ENCODE data around the gene EFCAB8. TPM values are rescaled to one million over a fixed set of nuclear protein-coding genes. Genes with fewer than 3 reads are reported as not detected.

EFCAB8 gene
- total RNA-seq, 1 donor from 2014 or later = 0.29 TPM

DNA sequence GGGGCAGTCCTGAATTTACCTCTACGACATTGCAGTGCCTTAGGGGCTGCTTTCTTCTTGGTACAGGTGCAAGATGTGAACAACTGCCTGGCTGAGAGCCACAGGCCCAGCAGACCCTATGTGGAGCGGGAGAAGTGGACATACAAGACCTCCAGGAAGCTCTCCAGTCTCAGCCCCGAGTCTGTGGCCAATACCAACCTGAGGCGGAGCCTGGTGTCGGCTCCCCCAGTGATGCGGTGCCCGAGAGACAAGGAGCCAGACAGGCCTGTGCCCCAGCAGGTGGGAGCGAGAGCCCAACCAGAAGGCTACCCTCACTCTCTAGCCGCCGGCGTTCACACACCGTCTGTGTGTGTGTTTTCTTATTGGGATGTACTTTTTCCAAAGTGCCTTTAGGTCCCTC lies 59.6 kb downstream of the EFCAB8 start:
- H3K9me3 Mint-ChIP-seq (ENCODE audit: low read depth) = peaks cover 9% of the 10 kb centered on the region
- H3K4me1 Mint-ChIP-seq (ENCODE audit: low read depth) = no peaks in the 10 kb centered on the region
- no peak for DNase-seq (ENCODE audit: low spot score, unreplicated experiment)
- TF ChIP-seq, protein P1, sequence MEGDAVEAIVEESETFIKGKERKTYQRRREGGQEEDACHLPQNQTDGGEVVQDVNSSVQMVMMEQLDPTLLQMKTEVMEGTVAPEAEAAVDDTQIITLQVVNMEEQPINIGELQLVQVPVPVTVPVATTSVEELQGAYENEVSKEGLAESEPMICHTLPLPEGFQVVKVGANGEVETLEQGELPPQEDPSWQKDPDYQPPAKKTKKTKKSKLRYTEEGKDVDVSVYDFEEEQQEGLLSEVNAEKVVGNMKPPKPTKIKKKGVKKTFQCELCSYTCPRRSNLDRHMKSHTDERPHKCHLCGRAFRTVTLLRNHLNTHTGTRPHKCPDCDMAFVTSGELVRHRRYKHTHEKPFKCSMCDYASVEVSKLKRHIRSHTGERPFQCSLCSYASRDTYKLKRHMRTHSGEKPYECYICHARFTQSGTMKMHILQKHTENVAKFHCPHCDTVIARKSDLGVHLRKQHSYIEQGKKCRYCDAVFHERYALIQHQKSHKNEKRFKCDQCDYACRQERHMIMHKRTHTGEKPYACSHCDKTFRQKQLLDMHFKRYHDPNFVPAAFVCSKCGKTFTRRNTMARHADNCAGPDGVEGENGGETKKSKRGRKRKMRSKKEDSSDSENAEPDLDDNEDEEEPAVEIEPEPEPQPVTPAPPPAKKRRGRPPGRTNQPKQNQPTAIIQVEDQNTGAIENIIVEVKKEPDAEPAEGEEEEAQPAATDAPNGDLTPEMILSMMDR (IDR thresholded peaks at IDR 0.05; ENCODE audit: unreplicated experiment) = no peak
- H3K36me3 Mint-ChIP-seq (ENCODE audit: insufficient read depth) = no peaks in the 10 kb centered on the region
- no peak overlapping the region for H3K27ac Mint-ChIP-seq
- H3K4me3 Mint-ChIP-seq (ENCODE audit: low read depth) = no peak overlapping the region
- peaks cover 2% of the 10 kb centered on the region for H3K27me3 Mint-ChIP-seq

DNA sequence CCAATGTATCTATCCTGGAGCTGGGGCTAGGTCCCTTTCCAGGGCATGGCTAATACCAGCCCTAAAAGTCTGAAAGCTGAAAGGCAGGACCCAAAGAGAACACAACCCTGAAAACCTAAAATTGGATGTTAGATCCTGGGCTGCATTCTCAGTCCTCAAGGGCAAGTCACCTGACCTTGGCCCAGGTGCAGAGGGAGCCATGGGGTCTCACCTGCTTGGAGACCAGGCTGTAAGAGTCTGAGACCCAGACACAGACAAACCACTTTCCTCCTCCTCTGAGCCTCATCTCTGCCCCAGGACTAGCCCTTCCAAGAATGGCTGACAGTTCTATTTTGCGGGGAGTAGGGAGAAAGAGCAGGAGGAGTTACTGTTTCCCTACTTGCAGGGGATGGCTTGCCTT lies 60.0 kb downstream of the EFCAB8 start:
- H3K27ac Mint-ChIP-seq = no peak overlapping the region

DNA sequence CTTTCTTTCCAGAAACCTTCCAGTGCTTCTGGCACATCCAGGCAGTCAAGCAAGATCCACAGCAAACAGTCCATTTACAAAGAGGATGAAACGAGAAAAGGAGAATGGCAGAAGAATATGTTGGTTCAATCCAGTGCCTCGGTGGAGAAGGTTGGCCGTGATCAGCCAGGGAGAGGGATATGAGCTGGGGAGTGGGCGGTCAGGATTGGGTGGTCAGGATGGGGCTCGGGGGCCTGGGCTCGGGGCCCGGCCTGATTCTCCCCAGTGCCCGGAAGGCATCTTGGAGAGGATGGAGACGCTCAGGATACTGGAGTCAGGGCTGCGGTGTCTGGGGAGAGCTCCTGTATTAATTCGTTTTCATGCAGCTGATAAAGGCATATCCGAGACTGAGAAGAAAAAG lies 61.3 kb downstream of the EFCAB8 start:
- no peak overlapping the region for H3K4me3 Mint-ChIP-seq (ENCODE audit: low read depth)

More for the DNA sequence above, 60.0 kb downstream of the EFCAB8 start:
- Mint-ChIP-seq H3K9me3 (ENCODE audit: low read depth) (peaks cover 9% of the 10 kb centered on the region), H3K27me3 (peaks cover 2% of the 10 kb centered on the region), H3K36me3 (ENCODE audit: insufficient read depth) (no peaks in the 10 kb centered on the region), H3K4me1 (ENCODE audit: low read depth) (no peaks in the 10 kb centered on the region), H3K4me3 (ENCODE audit: low read depth) (no peak overlapping the region)
- DNase-seq (ENCODE audit: low spot score, unreplicated experiment) = no peak
- TF ChIP-seq, protein P1 (IDR thresholded peaks at IDR 0.05; ENCODE audit: unreplicated experiment) = no peak

DNA sequence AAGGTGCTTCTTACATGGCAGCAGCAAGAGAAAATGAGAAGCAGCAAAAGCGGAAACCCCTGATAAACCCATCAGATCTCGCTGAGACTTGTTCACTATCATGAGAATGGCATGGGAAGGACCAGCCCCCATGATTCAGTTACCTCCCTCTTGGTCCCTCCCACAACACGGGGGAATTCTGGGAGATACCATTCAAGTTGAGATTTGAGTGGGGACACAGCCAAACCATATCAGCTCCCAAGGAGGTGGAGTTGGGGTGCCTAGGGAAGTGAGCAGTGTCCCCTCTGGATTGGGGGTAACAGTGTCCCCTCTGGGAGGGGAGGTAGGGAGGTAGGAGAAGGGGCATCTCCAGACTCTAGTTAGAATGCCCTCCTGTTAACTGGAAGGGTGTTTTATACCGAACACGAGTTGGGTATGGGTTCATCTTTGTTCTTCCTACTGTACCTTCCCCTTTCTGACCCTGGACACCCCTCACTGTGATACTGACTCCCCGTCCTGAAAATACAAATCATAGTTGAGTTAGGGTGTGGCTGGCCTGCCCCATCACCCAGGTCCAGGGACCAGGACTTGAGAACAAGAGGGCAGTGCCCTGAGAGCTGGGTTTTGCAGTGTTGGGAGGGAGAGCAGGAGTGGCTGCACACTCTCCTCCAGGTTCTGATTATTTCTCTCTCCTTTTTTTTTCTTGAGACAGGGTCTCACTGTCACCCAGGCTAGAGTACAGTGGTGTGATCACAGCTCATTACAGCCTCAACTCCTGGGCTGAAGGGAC lies 62.0 kb downstream of the EFCAB8 start:
- Mint-ChIP-seq H3K4me1 (ENCODE audit: low read depth) (no peaks in the 10 kb centered on the region), H3K4me3 (ENCODE audit: low read depth) (no peak overlapping the region), H3K9me3 (ENCODE audit: low read depth) (peaks cover 3% of the 10 kb centered on the region), H3K27ac (no peak overlapping the region), H3K36me3 (ENCODE audit: insufficient read depth) (no peaks in the 10 kb centered on the region), H3K27me3 (peaks cover 2% of the 10 kb centered on the region)
- TF ChIP-seq, protein P1 (IDR thresholded peaks at IDR 0.05; ENCODE audit: unreplicated experiment) = no peak
- no peak for DNase-seq (ENCODE audit: low spot score, unreplicated experiment)

More for the DNA sequence above, 61.3 kb downstream of the EFCAB8 start:
- no peaks in the 10 kb centered on the region for H3K4me1 Mint-ChIP-seq (ENCODE audit: low read depth)
- peaks cover 2% of the 10 kb centered on the region for H3K27me3 Mint-ChIP-seq
- H3K36me3 Mint-ChIP-seq (ENCODE audit: insufficient read depth) = no peaks in the 10 kb centered on the region
- DNase-seq (ENCODE audit: low spot score, unreplicated experiment) = no peak
- peaks cover 8% of the 10 kb centered on the region for H3K9me3 Mint-ChIP-seq (ENCODE audit: low read depth)
- TF ChIP-seq, protein P1 (IDR thresholded peaks at IDR 0.05; ENCODE audit: unreplicated experiment) = no peak
- H3K27ac Mint-ChIP-seq = no peak overlapping the region

DNA sequence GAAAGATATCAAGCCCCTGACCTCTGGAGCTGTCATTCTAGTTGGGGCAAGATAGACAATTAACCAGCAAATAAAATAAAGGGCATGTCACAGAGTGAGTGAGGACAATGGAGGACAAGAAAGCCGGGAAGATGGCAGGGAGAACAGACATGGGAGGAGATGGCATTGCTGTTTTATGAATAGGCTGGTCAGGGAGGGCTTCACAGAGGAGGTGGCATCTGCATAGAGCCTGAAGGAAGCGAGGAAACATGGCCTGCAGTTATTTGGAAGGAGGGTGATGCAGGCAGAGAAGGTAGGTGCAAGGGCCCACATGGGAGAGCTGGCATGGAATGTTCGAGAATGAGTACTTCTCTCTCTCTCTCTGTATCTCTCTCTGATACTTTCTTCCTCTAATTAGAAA lies 63.7 kb downstream of the EFCAB8 start:
- Mint-ChIP-seq H3K9me3 (ENCODE audit: low read depth) (no peaks in the 10 kb centered on the region), H3K4me1 (ENCODE audit: low read depth) (no peaks in the 10 kb centered on the region), H3K27me3 (peaks cover 2% of the 10 kb centered on the region), H3K27ac (no peak overlapping the region), H3K36me3 (ENCODE audit: insufficient read depth) (no peaks in the 10 kb centered on the region), H3K4me3 (ENCODE audit: low read depth) (no peak overlapping the region)
- DNase-seq (ENCODE audit: low spot score, unreplicated experiment) = no peak
- TF ChIP-seq, protein P1 (IDR thresholded peaks at IDR 0.05; ENCODE audit: unreplicated experiment) = no peak
